Stimulated activated CD4-positive, alpha-beta T cell treated with anti-CD3 and anti-CD28 coated beads, Interleukin-2, amount 100 ng/mL, for 48 hours (primary cell): ENCODE measurements around the gene ALAS1.

ENCODE experiments used
- DNase-seq, 2 donors: peaks; one replicate each; pipeline ENCODE4 v3.0.0-alpha.2; 2020

Gene ALAS1

DNA sequence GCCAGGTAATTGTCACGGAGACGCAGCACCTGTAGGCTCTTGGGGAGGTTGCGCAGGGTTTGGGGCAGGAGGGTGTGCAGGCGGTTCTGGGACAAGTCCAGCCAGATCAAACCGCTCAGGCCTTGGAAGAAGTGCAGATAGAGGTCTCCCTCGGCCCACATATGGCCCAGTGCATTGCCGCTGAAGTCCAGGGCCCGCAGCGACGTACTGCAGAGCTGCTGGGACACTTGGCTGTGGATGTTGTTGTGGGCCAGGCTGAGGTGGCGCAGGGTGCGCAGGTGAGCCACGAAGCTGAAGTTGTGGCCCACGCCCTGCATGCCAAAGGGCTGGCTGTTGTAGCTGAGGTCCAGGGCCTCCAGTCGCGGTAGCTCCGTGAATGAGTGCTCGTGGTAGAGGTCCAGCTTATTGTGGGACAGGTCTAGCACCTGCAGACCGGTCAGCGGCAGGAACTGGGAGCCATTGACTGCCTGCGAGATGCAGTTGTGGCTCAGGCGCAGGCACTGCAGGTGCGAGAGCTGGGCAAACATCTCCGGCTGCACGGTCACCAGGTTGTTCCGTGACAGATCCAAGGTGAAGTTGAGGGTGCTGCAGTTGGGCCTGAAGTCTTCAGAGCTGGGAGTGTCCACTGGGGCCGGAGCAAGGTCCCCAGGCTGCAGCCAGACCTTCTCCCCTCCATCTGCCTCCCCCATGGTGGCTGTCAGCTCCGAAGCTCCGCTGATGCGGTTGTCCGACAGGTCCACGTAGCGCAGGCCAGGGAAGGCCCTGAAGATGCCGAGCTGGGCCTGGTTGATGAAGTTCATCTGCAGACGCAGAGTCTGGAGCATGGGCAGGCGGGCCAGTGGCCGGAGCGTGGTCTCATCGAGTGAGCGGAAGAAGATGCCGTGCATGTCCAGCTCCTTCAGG lies 24.6 kb downstream of the ALAS1 start:
- no peak for DNase-seq

DNA sequence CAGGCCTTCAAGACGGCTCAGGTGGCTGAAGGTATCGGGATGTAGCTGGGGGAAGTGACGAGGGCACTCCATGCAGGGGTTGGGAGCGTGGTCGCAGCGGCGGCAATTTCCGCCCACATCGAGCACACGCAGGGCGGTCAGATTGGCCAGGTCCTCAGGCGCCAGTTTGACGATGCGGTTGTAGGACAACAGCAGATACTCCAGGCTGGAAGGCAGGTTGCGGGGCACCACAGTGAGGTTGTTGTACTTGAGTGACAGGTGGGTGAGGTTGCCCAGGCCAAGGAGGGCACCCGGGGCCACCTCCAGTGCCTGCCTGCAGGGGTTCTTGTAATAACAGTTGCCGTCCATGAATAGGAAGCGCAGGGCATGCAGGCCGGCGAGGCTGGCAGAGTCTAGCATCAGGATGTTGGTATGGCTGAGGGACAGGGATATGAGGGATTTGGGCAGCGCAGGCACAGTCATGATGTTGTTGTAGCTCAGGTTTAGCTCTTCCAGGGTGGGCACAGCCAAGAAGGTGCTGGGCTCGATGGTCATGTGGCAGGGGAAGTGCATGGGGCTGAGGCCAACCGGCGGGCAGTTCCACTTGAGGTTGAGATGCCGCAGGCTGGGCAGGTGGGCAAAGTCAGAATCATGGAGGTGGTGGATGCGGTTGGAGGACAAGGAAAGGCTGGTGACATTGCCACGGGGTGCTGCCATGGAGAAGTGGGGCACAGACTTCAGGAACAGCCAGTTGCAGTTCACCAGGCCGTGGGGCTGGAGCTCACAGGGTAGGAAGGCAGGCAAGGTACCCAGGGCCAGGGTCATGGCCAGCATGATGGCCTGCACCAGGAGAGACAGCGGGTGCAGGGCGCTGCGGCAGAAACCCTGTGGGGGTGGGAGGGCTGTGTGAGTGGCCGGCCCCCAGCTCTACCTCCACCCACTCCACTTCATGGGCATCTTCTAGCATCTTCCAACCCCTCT lies 25.8 kb downstream of the ALAS1 start:
- no peak for DNase-seq

DNA sequence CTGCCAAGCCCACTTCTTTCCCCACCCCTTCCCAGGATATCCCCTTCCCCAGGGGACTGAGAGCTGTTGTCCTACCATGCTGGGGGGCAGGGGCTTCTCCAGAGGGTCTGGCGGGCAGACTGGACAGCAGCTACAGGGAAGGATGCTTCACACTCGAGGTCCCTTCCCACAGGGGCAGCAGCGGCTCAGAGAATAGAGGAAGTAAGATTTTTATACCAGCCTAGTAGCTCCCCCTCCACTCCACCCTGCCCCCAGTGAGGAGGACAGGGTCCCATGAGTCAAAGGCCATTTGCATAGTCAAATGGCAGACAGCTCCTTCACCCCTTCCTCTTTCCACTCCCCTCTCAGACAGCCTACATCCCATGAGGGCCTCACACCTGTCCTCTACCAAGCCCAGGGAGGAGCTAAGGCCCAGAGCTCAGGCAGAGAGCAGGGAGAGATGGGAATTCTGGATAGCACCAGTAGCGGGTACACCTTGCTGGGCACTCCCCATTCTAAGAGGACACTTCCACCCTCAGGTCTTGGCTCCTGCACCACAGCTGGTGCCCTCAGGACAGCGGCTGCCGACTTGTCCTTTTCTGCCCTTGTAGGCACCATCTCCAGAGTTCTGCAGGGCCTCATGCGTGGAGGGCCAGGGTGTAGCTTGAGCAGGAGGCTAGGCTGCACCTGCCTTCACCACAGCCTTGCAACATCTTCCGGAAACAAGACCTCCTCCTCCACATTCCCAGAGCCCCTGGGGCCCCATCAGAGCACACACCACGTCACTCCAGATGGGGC lies 27.7 kb downstream of the ALAS1 start, which contains the start of gene TLR9:
Gene TLR9 (minus strand): TSS at position 194 of the 777 bp plus-strand sequence. CDS start 116 bp downstream, at position 78.
- DNase-seq, result no peak

DNA sequence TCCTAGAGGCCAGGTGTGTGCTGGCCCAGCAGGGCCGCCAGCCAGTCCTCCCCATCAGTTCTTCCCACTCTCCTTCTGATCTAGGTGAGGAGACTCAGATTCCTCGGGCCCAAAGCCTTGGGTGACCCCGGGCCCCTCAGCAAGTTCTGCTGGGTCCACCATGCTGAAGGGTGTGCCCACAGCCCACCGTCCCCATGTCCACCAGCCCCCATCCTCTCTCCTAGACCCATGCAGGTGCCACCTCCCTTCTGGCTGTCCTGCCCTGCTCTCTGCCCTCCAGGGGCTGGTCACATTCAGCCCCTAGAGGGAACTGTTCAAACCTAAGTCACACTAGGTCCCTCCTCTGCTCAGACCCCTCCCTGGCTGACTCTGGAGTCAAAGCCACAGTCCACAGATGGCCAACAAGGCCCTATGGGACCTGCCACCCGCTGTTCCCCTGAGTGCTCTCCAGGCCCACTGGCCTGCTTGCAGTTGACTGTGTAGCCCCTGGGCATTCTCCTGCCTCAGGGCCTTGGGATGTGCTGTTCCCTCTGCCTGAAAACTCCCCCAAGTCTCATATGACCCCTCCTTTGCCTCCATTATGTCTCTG lies 28.4 kb downstream of the ALAS1 start:
- DNase-seq, result no peak

DNA sequence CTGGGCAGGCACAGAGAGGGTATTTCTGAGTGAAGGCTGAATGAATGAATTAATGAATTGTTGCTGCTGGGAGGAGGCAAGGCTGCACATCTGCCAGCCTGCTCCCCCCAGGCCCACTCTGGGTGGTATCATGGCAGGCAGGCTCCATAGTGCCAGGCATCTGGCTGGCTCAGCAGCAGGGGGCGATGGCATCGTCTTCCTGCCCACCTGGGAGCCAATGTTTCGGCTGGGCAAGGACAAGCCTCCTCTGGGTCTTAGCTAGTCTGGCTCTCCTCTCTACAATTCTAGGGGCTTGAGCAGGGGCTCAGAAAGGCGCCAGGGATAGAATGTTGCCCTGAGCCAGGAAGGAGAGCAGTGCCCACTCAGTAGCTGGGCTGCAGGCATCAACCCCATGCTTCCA lies 29.2 kb downstream of the ALAS1 start:
- no peak for DNase-seq

DNA sequence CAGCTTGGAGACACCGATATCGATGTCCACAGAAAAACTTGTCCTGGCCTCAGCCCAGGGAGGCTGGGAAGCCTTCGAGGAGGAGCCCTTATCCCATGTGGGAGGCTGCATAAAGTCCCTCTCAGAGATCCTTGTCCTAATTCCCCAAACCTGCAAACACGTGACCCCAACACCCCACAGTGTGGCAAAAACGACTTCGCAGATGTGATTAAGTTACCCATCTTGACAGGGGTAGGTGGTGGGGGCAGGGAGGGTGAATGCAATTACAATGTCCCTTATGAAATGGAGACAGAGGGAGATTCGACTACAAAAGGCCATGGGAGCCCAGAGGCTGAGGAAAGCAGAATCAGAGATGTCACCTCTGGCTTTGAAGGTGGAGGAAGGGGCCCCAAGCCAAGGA lies 29.8 kb downstream of the ALAS1 start:
- no peak for DNase-seq

DNA sequence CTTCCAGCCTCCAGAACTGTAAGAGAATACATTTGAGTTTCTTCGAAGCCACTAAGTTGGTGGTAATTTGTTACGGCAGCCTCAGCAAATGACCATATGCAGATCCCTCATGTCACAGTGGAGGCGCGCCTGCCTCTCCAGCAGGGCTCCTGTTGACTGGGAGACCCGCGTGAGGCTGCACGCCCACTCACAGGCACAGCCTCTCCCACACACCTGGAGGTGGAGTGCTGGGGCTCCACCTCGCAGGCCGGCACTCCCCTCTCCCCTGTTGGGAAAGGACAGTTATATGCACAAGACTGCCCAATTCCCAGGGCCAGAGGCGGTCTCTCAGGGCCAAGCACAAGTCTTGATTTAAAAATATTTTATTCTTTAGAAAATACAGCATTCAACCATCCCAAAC lies 30.3 kb downstream of the ALAS1 start:
- no peak for DNase-seq

DNA sequence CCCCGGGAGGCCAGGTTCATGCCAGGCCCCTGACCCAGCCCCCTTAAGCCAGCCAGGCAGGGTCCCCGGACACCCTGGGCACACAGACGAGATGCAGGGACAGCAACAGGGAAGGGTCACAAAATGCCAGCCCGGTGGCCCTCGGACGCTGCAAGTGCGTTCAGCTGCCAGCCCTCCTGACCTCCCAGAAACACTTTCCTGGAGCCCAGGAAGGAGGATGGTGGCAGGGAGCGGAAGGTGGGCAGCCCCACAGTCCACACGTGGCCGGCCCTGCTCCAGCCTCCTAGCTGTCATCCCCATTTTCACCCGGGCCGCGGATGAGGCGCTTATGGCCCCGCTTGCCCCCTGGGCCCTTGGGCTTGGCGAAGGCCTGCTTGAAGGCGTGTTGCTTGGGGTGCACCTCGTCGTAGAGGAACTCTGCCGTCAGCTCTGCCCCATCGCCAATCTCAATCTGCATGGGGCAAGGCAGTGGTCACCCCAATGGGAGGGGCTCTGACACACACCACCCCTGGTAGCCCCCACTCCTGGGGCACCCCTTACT lies 30.9 kb downstream of the ALAS1 start:
- no peak for DNase-seq

DNA sequence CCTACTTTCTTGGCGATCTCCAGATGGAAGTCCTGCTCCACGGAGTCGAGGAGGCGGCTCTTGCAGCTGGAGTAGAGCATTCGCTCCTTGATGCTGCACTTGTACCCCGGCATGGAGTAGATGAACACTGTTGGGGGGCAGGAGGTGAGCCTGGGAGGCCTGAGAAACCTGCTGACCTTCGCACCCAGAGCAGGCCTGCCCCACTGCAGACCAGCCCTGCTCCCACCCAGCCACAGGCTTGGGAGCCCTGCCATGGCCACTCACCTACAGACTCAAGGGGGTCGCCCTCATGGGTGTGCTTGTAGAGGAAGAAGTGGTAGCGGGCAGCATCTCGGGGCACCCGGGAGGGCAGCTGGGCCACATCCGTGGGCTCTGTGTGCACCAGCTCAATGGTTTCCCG lies 31.7 kb downstream of the ALAS1 start:
- no peak for DNase-seq

DNA sequence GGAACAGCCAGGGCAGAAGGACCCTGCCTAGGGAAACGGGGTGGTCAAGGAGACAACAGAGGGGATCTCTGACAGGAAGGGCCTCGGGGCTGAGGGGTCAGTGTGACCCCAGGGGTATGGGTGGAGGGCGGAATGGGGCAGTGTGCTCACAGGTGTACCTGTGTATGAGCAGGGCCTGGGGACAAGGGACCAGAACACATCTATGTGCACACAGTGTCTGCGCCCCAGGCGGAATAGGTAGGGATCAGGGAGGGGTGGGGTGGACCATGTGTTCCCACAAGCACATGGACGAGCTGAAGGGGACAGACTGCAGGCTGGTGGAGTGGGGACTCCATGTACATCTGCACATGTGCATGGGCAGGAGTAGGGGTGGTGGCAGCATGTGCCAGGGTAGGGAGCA lies 32.5 kb downstream of the ALAS1 start:
- DNase-seq, result no peak

DNA sequence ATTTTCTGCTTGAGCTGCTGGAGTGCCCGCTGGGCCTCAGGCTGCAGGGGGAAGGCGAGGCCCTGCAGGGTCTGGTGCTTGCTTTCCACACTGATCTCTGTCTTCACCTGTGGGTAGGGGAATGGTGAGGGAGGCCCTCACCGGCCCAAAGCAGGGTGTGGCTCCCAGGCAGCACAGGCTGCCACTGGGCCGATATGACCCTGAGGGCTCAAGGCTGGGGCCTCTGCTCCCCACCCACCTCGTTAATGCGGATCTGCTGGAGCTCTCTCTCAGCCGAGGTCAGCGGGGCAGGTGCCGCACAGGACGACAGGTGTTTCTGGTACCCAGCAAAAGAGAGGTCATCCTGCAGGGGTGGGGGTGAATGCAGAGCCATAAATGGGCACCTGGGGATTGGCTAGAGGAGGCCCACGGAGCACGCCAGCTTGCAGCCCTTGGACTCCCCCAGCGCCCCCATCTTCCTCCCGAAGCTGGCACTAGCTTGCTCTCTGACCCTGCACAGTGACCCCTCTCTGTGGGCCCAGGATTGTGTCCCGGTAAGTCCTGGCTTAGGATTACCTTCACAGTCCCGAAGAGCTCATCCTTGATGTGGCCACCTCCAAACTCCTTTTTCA lies 33.0 kb downstream of the ALAS1 start:
- DNase-seq, result no peak

DNA sequence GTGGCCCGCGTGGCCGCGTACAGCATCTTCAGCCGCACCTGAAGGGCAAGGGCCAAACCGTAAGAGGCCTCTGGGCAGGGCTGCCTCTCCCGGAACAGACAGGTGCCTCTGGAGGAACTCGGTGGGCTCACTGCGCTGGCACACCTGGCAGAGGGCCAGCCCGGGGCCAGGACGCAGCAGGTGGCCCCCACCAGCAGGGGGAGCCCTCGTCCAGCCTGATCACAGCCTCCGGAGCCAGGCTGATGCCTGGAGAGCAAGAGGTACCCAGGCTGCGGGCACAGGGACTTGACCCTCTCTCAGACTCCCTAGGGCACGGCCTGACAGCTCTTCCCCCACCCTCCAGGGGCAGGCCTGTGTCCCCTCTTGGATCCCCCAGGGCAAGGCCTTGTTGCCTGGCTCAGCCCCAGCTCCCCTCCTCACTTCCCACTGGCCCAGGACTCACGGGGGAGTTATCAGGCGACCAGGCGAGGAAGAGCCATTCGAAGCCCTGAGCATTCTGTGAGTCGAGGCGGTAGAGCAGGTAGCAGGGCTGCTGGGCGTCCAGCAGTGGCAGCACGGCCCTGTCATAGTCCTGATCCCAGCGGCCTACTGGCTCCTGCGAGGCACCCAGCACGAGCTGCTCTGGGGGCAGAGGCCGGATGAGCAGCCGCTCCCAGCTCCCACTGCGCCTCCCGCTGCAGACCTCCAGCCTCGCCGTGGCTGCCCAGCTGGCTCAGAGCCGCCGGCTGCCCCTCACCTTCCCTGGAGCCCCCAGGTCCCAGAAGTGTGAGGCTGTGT lies 33.7 kb downstream of the ALAS1 start:
- peak; percentile 94 to 95 for DNase-seq

DNA sequence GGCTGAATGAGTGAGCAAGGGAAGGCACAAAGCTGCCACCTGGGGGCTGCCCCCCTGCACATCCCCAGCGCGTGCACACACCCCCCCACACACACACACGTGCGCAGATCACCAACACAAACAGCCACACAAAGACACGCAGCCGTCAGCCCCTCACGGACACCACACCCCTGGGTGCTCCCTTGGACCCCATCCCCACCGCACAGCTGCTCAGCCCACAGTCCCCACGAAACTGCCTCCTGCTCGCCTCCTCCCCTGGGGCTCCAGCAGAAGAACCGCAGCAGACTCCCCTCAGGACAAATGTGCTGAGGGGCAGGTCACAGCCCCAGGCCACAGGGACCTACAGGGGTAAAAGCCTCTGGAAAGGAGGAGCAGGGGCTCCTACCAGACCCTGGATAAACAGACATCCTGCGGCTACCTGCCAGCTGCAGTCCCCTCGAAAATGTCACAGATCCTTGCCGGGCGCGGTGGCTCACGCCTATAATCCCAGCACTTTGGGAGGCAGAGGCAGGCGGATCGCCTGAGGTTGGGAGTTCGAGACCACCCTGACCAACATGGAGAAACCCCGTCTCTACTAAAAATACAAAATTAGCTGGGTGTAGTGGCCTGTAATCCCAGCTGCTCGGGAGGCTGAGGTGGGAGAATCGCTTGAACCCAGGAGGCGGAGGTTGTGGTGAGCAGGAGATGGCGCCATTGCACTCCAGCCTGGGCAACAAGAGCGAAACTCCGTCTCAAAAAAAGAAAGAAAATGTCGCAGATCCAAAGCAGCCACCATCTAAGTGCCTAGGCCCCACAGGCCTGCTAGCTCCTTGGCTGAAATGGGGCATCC lies 34.5 kb downstream of the ALAS1 start:
- DNase-seq, result no peak

DNA sequence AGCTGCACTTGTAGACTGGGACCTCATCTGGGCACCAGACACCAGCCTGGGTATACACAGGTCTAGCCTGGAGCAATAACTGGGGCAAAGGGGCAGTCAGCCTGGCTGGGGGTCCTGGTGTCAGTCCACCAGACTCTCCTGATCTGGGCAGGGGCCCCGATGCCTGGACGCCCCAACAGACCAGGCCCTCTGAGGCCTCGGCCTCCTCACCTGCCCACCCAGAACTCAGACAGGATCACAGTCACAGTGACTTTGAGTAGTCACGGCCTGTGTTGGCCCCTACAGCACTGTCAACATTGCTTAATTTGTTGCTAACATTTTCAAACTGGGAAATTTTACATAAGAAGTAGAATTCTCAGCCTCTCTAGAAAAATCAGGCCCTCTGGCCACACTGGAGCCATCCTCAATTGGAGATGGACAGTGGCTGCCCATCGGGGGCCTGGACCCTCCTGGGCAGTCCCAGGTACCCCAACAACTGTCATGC lies 35.2 kb downstream of the ALAS1 start:
- no peak for DNase-seq

DNA sequence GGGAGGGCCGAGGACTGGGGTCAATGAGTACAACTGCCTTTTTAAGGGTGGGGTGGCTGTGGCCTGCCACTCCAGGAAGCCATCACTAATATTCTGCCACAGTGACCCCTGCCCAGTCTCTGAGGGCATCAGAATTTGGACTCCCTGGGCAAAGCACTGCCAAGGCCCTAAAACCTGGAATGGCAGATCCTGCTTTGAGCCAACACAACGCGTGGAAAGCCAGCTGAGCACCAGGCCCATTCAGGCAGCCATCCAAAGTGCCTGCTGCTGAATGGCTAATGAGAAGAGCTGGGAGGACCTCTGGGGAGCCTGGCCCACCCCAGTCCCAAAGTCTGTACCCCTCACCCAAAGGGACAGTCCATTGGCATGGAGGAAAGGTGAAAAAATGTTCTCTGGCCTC lies 36.0 kb downstream of the ALAS1 start:
- DNase-seq, result no peak

DNA sequence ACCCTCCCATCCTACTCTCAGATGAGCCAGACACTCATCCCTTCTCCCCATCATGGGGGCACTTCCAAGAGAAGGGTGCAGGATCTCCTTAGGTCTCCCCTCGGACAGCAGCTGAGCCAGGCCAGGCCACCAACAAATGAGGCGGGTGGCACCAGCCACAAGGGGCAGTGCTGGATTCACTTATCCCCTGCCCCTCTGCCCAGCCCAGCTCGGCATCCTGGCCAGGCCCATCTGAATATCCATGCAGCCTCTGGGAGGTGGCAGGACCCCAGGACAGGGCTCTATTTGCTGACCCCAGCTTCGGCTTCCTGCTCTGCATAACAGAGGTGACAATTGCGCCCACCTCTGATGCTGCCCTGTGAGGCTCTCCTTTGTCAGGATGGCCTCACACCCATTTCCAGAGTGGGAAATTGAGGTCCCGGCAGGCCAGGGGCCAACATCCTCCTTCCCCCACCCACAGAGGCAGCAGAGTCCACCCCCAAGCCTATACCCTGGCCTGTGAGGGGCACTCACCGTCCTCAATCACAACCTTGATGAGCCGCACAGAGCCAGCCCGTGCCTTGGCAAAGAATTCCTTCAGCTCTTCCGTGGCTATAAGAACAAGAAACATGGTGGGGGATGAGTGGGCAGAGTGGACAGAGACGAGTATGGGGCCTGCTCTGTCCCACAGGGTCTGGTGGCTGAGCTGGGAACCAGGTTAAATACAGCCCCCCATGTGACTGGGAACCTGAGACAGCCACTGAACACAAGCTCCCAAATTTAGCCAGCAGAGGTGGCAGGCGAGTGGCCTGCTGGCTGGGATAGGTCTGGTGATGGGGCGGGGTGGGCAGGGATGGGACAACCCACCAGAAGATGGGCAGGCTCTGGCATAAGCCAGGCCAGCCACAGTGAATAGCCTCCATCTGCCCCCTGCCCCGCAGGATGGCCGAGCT lies 36.8 kb downstream of the ALAS1 start:
- no peak for DNase-seq

DNA sequence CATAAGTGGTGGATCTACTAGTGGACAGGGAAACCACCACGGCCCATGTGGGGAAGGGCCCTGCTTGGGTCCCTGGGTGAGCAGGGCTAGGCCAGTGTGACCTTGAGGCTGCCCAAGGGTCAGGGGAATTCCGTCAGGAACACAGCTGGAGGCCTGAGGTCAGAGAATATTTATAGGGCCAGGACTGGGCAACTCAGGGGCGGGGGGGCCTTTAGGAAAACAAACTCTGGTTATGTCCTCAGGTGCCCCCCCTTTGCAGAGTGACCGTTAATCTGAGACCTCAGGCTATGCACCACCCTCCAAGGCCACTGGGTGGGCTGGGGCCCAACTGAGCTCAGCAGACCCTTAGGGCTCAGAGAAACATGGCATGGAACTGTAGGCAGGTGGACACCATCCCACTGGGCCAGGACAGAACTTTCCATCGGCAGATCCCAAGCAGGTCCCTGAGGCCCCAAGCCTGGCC lies 38.5 kb downstream of the ALAS1 start:
- no peak for DNase-seq

DNA sequence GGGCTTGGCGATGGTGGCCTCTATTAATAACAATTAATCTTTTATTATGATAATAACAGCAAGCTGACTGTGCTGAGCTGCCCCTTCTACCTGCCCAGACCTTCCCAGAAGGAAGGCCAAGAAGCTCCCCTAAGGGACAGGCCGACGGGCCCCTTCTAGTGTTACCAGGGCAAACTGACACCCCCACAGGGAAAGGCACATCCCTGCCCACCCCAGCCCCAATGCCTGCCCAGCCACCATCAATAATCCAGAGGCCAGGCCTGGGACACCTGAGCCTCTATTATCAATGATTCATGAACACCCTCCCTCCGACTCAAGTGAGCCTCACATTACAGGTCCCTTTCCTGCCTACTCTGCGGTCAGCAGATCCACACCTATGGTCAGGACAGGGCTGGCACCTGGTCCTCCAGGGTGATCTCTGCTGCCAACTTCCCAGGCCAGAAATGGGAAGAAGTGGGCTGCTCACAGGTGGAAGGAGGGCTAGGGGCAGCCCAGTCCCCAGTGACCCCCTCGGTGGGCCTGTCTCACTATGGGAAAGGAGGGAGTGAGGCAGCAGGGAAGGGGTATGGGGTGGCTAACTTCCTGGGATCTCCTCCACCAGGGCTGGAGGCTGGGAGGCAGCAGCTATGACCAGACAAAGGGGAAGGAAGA lies 39.2 kb downstream of the ALAS1 start:
- DNase-seq, result no peak
